DND-41 (cell line): ENCODE measurements around the gene ERGIC1.

Experiments used
- CTCF ChIP-seq: IDR thresholded peaks from 2 replicates; pipeline ENCODE4 v1.5.1; 2012; ENCODE audit warnings: borderline replicate concordance, low read length, moderate library complexity, mild to moderate bottlenecking; ENCODE audit not compliant: poor library complexity, severe bottlenecking; ENCODE audit errors: extremely low read depth
- EZH2 ChIP-seq: IDR thresholded peaks from 3 replicates; pipeline ENCODE4 v1.6.1; 2012; ENCODE audit warnings: borderline replicate concordance, low read depth, mild to moderate bottlenecking, moderate library complexity, low read length, inconsistent platforms; ENCODE audit not compliant: severe bottlenecking

GRCh38 chr5:172902497-172903472 lies 68.7 kb downstream of the ERGIC1 start:
- TF ChIP-seq CTCF, result no peak
- TF ChIP-seq EZH2, result no peak
